ENCODE measurements around the gene GTPBP10.
"Not testable (repeated sequence)": the region's sequence is repeated elsewhere in the genome, so short reads cannot be mapped to it uniquely, and the experiment has no call there.

GTPBP10 gene

GRCh38 chr7:90347759-90348158 lies 1.2 kb downstream of the GTPBP10 start:
- H3K27me3 ChIP-seq (ENCODE audit: insufficient read depth, low read depth, severe bottlenecking), result no peaks in the 10 kb centered on the region
- TF ChIP-seq CTCF (IDR thresholded peaks at IDR 0.05; ENCODE audit: low read depth, low read length), result no peak
- no peak overlapping the region for H3K4me3 ChIP-seq (ENCODE audit: low read depth, low read length)

DNA sequence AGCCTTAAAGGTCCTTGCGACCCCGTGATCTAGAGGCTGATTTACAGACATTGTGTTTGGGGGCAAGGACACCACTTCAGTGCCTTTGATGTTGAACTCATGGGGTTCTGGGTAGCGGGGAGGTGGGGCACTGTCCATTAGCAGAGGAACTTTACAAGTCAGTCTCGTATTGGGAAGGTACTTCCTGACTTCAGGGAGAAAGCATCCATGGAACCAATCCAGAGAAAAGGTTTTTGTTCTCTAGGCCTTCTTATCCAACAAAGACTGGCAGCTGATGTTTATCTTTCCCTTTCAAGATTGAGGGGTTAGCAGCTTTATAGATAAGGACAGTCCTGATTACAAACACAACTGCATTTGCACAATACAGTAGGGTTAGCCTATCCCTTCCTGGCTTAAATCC lies 2.8 kb downstream of the GTPBP10 start:
- Histone ChIP-seq H3K27ac (no peak overlapping the region), H3K27me3 (ENCODE audit: insufficient read depth, low read depth, severe bottlenecking) (no peaks in the 10 kb centered on the region), H3K36me3 (peaks cover 5% of the 10 kb centered on the region), H3K4me3 (ENCODE audit: low read depth, low read length) (no peak overlapping the region), H3K9me3 (ENCODE audit: severe bottlenecking) (no peaks in the 10 kb centered on the region)
- no peak for DNase-seq
- no peak for TF ChIP-seq CTCF (IDR thresholded peaks at IDR 0.05; ENCODE audit: low read depth, low read length)

More at GRCh38 chr7:90347759-90348158, 1.2 kb downstream of the GTPBP10 start:
- no peak overlapping the region for H3K27ac ChIP-seq
- H3K36me3 ChIP-seq, result no peaks in the 10 kb centered on the region
- H3K9me3 ChIP-seq (ENCODE audit: severe bottlenecking), result no peaks in the 10 kb centered on the region
- DNase-seq, result no peak

DNA sequence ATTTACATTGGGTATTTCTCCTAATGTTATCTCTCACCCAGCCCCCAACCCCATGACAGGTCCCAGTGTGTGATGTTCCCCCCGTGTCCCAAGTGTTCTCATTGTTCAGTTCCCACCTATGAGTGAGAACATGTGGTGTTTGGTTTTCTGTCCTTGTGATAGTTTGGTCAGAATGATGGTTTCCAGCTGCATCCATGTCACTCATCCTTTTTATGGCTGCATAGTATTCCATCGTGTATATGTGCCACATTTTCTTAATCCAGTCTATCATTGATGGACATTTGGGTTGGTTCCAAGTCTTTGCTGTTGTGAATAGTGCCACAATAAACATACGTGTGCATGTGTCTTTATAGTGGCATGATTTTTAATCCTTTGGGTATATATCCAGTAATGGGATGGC lies 3.5 kb downstream of the GTPBP10 start:
- not testable (repeated sequence) for H3K27me3 ChIP-seq (ENCODE audit: insufficient read depth, low read depth, severe bottlenecking); DNase-seq; H3K36me3 ChIP-seq; H3K4me3 ChIP-seq (ENCODE audit: low read depth, low read length); H3K27ac ChIP-seq; H3K9me3 ChIP-seq (ENCODE audit: severe bottlenecking)

DNA sequence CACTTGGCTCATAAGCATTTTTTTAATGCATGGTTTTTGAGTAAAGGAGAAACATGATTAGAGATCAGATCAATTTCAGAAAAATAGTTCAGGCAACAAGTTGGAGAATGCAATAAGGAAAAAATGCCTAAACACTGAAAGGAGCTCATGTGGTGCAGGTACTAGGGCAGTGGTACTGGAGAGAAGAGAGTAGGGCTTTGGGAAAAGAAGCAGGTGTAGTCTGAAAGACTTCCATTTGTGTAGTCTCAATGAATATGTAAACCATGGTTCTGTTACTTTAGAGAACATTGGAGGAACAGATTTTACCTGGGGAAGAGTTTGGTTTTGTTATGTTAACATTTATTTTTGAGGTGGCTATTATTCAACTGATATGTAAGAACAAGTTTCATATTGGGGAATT lies 5.5 kb downstream of the GTPBP10 start:
- no peak for TF ChIP-seq CTCF (IDR thresholded peaks at IDR 0.05; ENCODE audit: low read depth, low read length)
- Histone ChIP-seq H3K4me3 (ENCODE audit: low read depth, low read length) (no peak overlapping the region), H3K27me3 (ENCODE audit: insufficient read depth, low read depth, severe bottlenecking) (no peaks in the 10 kb centered on the region), H3K36me3 (peaks cover 15% of the 10 kb centered on the region), H3K9me3 (ENCODE audit: severe bottlenecking) (no peaks in the 10 kb centered on the region), H3K27ac (no peak overlapping the region)
- no peak for DNase-seq

- no peak for TF ChIP-seq CTCF (IDR thresholded peaks at IDR 0.05; ENCODE audit: low read depth, low read length)
- no peak for DNase-seq
- H3K36me3 ChIP-seq, result peaks cover 54% of the 10 kb centered on the region
- no peak overlapping the region for H3K27ac ChIP-seq
- no peak overlapping the region for H3K4me3 ChIP-seq (ENCODE audit: low read depth, low read length)
- no peaks in the 10 kb centered on the region for H3K27me3 ChIP-seq (ENCODE audit: insufficient read depth, low read depth, severe bottlenecking)
- no peaks in the 10 kb centered on the region for H3K9me3 ChIP-seq (ENCODE audit: severe bottlenecking)
Observed at GRCh38 chr7:90383422-90383821, 36.9 kb downstream of the GTPBP10 start.

DNA sequence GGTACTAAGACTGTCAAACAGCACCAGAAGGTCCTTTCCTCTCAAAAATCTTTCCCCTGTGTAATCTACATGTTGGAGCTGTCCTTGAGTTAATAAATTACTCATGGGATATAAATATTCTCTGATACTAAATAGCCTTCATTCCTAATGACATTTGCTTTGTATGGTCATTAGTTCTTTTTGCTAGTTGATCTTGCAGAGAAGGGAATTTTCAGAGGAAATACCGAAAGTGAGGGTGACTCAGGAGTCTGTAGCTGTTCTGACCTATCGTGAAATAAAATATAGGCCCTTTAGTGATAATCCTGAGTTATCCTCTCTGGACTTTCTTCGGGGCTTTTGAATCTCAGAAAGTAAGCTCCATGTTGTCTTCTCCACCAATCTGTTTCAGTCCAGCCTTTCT lies 37.3 kb downstream of the GTPBP10 start:
- peaks cover 52% of the 10 kb centered on the region for H3K36me3 ChIP-seq
- no peak overlapping the region for H3K27ac ChIP-seq
- no peak for DNase-seq
- no peaks in the 10 kb centered on the region for H3K9me3 ChIP-seq (ENCODE audit: severe bottlenecking)
- H3K27me3 ChIP-seq (ENCODE audit: insufficient read depth, low read depth, severe bottlenecking), result no peaks in the 10 kb centered on the region
- no peak overlapping the region for H3K4me3 ChIP-seq (ENCODE audit: low read depth, low read length)
- TF ChIP-seq CTCF (IDR thresholded peaks at IDR 0.05; ENCODE audit: low read depth, low read length), result no peak

Measured in WERI-Rb-1 (cell line).